T follicular helper cell (primary cell): ENCODE results near the gene POMGNT2.

ENCODE experiments used
- DNase-seq: peaks from one replicate; pipeline ENCODE4 v3.0.0-alpha.2; 2020; ENCODE audit warnings: low read depth
- total RNA-seq, 2 experiments: gene quantifications; one replicate each; lab custom pipeline; 2026; lab: John Stamatoyannopoulos, UW

POMGNT2 gene
- total RNA-seq: 11.5 to 14.6 reads per million in 2 experiments

GRCh38 chr3:43105596-43106292, at the start of gene POMGNT2:
TSS of gene POMGNT2 (minus strand) at chr3:43106079. CDS start at chr3:43081431, 24,648 bp downstream.
- peak; percentile 82 for DNase-seq

- no peak for DNase-seq
Observed at GRCh38 chr3:43154980-43155379, 49.1 kb upstream of the POMGNT2 start.

GRCh38 chr3:43153216-43154083, 47.6 kb upstream of the POMGNT2 start:
- DNase-seq: no peak

DNA sequence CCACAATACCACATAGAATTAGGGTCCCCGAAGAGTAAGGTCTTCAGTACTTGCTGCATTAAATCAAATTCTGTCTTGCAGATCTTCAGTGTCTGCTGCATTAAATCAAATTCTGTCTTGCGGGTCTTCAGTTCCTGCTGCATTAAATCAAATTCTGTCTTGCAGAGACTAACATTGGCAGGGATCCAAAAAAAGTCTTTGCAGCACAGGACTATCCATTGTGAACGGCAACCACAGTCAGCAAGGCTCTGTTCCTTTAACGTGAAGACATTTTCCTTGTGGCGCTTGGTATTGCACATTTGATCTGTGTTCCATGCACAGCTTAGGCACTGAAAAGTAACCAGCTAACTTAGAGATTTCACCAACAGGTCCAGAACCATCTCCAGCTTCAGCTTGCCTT, 46.8 kb upstream of the POMGNT2 start:
- DNase-seq: no peak

GRCh38 chr3:43148033-43148432, 42.2 kb upstream of the POMGNT2 start:
- no peak for DNase-seq

DNA sequence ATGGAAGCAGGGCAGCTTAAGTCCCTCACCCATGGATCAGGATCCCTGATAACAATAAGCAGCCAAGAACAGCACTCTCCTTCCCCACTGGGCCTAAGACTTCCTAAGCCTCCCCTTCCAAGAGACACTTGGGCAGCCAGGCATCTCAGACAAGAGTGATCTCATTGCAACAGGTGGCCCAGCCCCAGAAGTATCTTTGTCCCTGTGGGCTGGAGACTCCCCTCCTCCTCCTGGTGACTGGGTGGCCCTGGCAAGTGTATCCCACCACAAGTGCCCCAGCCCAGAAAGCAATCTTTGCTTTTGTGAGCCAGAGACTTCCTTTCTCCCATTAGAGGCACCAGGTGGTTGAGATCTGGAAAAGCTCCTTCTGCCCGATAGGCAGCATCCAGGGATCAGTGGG, 40.7 kb upstream of the POMGNT2 start:
- DNase-seq: no peak

- DNase-seq: no peak
Observed at GRCh38 chr3:43144761-43145490, 39.0 kb upstream of the POMGNT2 start.

DNA sequence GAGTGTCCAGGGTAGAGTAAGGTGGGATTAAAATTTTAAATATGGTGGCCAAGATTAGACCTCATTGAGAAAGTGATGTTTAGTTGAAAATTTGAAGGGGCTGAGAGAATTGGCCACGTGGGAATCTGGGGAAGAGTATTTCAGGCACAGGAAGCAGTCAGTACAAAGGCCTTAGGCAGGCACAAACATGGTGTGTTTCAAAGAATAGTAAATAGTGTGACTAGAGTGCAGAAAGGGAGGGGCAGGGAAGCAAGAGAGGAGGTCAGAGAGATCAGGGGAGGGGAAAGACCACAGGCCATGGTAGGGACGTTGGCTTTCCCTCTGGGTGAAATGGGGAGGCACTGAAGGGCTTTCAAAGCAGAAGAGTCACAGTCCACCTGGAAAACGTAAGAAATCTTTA, 36.6 kb upstream of the POMGNT2 start:
- DNase-seq: no peak

DNA sequence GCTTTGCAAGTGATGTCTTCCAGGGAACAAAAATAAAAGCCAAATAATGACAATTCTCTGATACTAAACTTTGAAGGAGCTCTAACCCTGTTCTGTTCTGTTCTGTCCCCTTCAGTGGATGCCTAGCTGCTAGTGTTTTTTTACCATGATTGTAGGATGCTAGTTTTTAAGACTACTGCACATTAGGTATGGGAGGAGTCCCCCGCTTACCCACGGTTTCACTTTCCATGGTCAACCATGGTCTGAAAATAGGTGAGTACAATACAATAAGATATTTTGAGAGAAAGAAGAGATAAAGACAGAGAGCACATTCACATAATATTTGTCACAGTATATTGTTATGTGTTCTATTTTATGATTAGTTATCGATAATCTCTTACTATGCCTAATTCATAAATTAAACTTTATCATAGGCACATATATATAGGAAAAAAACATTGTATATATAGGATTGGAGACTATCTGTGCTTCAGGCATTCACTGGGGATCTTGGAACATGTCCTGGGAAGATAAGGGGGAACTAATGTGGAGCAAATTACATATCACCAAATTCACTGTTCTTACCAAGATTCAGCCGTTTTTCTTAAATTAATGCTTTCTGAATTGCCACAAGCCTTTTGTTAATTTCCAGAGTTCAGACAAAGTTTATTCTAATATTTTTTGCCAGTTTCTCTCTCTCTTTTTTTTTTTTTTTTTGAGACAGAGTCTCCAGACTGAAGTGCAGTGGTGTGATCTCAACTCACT, 32.8 kb upstream of the POMGNT2 start:
- DNase-seq: no peak

DNA sequence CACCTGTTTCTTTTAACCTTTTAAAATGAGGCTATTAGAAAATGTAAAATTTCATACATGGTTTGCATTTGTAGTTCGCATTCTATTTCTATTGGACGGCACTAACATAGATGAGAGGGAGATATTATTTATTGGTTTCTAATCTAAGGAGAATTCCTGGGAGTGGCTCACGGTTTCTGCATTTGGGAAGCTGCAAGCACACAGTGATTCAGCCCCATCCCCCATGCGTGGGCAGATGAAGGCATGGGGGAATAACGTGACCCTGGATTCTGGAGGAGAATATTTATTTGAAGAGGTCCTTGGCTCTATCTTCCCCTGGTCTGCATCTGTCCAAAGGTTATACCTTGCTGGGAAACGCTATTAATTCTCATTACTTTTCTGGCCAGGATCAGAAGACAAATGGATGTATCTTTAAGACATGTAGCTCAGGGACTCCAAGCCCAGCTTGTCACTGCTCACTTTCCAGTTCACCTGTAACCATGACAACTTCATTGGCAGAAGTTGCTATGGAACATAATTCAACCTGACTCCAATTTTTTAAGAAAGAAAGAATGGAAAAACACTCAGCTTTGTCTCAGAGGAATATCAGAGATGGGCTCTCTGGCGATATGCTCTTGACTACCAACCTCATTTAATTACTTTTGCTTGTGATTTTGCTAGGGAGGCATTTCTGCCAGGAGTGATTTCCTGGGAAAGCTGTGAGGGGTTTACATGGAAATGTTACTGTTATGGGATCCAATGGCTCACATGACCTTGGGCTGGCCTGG, 27.2 kb upstream of the POMGNT2 start:
- no peak for DNase-seq

DNA sequence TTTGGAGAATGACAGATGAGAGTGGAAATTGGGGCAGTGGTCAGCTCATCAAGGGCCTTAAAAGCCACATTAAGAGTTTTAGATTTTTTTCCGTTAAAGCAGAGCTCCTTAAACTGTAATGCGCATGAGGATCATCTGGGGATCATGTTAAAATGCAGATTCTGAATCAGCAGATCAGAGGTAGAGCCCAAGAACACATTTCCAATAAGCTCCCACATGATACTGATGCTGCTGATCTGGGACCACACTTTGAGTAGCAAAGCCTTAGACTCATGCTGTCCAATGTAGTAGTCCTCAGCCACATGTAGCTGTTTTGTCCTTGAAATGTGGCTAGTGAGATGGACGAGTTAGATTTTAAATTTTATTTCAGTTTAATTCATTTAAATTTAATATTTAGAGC, 26.3 kb upstream of the POMGNT2 start:
- no peak for DNase-seq

DNA sequence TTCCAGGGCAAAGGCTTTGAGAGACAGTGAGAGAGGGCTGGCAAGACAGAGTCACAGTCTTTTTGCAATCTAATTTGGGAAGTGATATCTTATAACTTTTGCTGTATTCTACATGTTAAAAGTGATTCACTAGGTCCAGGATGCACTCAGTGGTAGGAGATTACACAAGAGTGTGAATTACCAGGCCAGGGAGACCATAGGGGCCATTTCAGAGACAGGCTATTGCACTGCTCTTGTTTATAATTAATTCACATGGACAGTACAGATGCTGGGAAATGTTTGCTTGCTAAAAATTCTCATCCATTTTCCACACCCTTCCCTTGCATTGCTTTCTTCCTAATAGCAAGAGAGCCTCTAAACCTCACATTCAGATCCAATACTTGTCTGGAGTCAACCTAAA, 22.6 kb upstream of the POMGNT2 start:
- no peak for DNase-seq

GRCh38 chr3:43126536-43126935, 20.7 kb upstream of the POMGNT2 start:
- DNase-seq: no peak

DNA sequence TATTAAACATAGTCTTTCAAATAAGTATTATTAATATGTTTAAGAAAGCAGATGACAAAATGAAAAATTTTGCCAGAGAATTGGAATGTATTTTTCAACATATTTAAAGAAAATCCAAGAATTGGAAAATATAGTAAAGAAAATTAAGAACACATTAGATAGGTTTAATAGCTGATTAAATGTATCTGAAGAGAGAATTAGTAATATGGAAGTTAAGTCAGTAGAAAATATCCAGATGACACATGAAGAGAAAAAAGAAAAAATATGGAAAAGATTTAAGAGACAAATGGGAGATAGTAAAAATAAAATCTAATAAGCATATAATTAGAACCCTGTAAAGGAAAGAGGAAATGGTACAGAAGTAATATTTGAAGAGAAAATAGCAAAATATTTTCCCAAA, 18.0 kb upstream of the POMGNT2 start:
- DNase-seq: no peak

GRCh38 chr3:43120937-43121336, 15.1 kb upstream of the POMGNT2 start:
- no peak for DNase-seq

- DNase-seq: no peak
Observed at GRCh38 chr3:43117257-43117656, 11.4 kb upstream of the POMGNT2 start.

GRCh38 chr3:43113671-43114070, 7.8 kb upstream of the POMGNT2 start:
- no peak for DNase-seq

GRCh38 chr3:43106293-43106628, 382 bp upstream of the POMGNT2 start:
- no peak for DNase-seq

DNA sequence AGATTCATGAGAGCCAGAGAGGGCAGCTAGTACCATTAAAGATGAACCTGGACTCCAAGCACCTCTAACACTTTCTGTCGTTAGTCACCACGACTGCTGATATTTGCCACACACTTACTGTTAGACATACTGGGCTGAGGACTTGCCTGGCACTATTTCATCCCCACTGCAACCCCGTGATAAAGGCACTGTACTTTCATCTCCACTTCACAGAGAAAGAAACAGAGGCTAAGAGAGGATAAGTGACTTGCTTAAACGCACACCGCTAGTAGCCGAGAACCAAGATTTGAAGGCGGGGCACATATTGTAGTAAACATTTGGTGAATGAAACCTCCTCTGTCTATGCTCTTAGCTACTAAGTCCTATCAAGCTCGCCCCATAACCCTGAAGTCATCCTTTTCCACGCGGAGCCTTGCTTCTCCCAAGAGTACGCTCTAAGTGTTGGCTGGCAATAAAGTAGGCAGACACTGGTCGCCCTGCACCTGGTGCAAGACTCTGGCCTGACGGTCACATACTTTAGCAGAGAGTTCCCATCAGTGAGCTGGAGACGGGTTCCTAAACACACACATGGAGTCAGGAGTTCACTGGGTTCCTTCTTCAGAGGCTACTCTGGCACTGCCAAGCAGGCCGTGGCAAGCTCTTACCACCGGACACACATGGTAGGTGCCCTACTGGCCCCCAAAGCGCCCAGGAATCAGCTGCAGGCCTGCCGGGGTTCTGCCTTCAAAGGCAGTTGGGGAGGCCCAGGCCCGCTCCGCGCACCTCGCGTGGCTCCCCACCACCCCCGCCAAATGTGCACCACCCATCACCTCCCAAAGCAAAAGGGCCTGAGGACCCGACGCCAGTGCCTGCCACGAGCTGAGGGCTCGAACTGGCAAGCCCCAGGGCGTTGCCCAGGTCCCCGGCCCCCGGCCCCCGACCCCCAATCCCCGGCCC, 951 bp downstream of the POMGNT2 start:
- DNase-seq: peak; percentile 3

GRCh38 chr3:43104039-43104438, 1.8 kb downstream of the POMGNT2 start:
- no peak for DNase-seq
